ENCODE data around the gene KRTAP10-8.
"Not testable (repeated sequence)": the region's sequence is repeated elsewhere in the genome, so short reads cannot be mapped to it uniquely, and the experiment has no call there.

KRTAP10-8 gene

GRCh38 chr21:44599264-44600029 is 12.4 kb upstream of the KRTAP10-8 start:
- no peak for DNase-seq (ENCODE audit: low read depth in 2 of 2)

GRCh38 chr21:44600118-44600978 is 11.5 kb upstream of the KRTAP10-8 start, which contains the start of gene KRTAP10-7:
KRTAP10-7 (plus strand) TSS chr21:44600597; CDS start chr21:44600622, 25 bp downstream.
- DNase-seq (ENCODE audit: low read depth in 2 of 2): not testable (repeated sequence)

- DNase-seq (ENCODE audit: low read depth in 2 of 2): not testable (repeated sequence)
Measured at GRCh38 chr21:44601091-44601490, 10.8 kb upstream of the KRTAP10-8 start.

- no peak for DNase-seq (ENCODE audit: low read depth in 2 of 2)
Measured at GRCh38 chr21:44601596-44602462, 10.1 kb upstream of the KRTAP10-8 start.

GRCh38 chr21:44602463-44602850 is 9.4 kb upstream of the KRTAP10-8 start:
- no peak for DNase-seq (ENCODE audit: low read depth in 2 of 2)

- DNase-seq (ENCODE audit: low read depth in 2 of 2): no peak
Measured at GRCh38 chr21:44603109-44603875, 8.6 kb upstream of the KRTAP10-8 start.

GRCh38 chr21:44603911-44604310 is 8.0 kb upstream of the KRTAP10-8 start:
- no peak for DNase-seq (ENCODE audit: low read depth in 2 of 2)

- no peak for DNase-seq (ENCODE audit: low read depth in 2 of 2)
Measured at GRCh38 chr21:44606495-44606894, 5.4 kb upstream of the KRTAP10-8 start.

- no peak for DNase-seq (ENCODE audit: low read depth in 2 of 2)
Measured at GRCh38 chr21:44609193-44609592, 2.7 kb upstream of the KRTAP10-8 start.

- not testable (repeated sequence) for DNase-seq (ENCODE audit: low read depth in 2 of 2)
Measured at GRCh38 chr21:44610157-44610843, 1.6 kb upstream of the KRTAP10-8 start.

GRCh38 chr21:44611551-44611950 is 328 bp upstream of the KRTAP10-8 start:
- no peak for DNase-seq (ENCODE audit: low read depth in 2 of 2)

- DNase-seq (ENCODE audit: low read depth in 2 of 2): no peak
Measured at GRCh38 chr21:44612669-44613229, 870 bp downstream of the KRTAP10-8 start.

GRCh38 chr21:44613386-44614155 is 1.7 kb downstream of the KRTAP10-8 start:
- DNase-seq (ENCODE audit: low read depth in 2 of 2): no peak

GRCh38 chr21:44614161-44614631 is 2.3 kb downstream of the KRTAP10-8 start:
- no peak for DNase-seq (ENCODE audit: low read depth in 2 of 2)

GRCh38 chr21:44614961-44615391 is 3.1 kb downstream of the KRTAP10-8 start:
- DNase-seq (ENCODE audit: low read depth in 2 of 2): no peak

GRCh38 chr21:44615466-44615865 is 3.6 kb downstream of the KRTAP10-8 start:
- no peak for DNase-seq (ENCODE audit: low read depth in 2 of 2)

GRCh38 chr21:44615911-44616590 is 4.2 kb downstream of the KRTAP10-8 start:
- DNase-seq (ENCODE audit: low read depth in 2 of 2): no peak

GRCh38 chr21:44616591-44616926 is 4.7 kb downstream of the KRTAP10-8 start:
- no peak for DNase-seq (ENCODE audit: low read depth in 2 of 2)

- DNase-seq (ENCODE audit: low read depth in 2 of 2): no peak
Measured at GRCh38 chr21:44617071-44617501, 5.2 kb downstream of the KRTAP10-8 start.
